Neural cell (in vitro differentiated cells): ENCODE measurements around the gene OR8H3.

Experiments
- EP300 ChIP-seq: fragments of 450-650 bp; conservative IDR thresholded peaks from 2 replicates; pipeline ENCODE4 v1.6.1; 2014; ENCODE audit warnings: antibody characterized with exemption, mild to moderate bottlenecking, moderate library complexity; ENCODE audit not compliant: poor library complexity, severe bottlenecking
- EZH2 ChIP-seq: fragments of 200-600, 300-800 bp; shearing (Covaris generic), sonication (generic); IDR thresholded peaks from 2 replicates; pipeline ENCODE4 v1.6.1; 2014; ENCODE audit warnings: antibody characterized with exemption, low read length, borderline replicate concordance, mild to moderate bottlenecking; ENCODE audit not compliant: insufficient read depth, poor library complexity, severe bottlenecking
- MXI1 ChIP-seq: fragments of 450-650 bp; conservative IDR thresholded peaks from 2 replicates; pipeline ENCODE4 v1.6.1; 2014; ENCODE audit warnings: antibody characterized with exemption, mild to moderate bottlenecking; ENCODE audit not compliant: poor library complexity, severe bottlenecking
- POLR2AphosphoS5 ChIP-seq: IDR thresholded peaks from 2 replicates; pipeline ENCODE4 v1.6.1; 2012
- SMC3 ChIP-seq: fragments of 450-650 bp; conservative IDR thresholded peaks from 2 replicates; pipeline ENCODE4 v1.6.1; 2014; ENCODE audit warnings: antibody characterized with exemption, mild to moderate bottlenecking, moderate library complexity; ENCODE audit not compliant: poor library complexity
- TAF1 ChIP-seq: IDR thresholded peaks from 2 replicates; pipeline ENCODE4 v1.6.1; 2012; ENCODE audit warnings: low read depth
- TF ChIP-seq, protein P1 (sequence below): IDR thresholded peaks from 2 replicates; pipeline ENCODE4 v1.6.1; 2012; ENCODE audit warnings: borderline replicate concordance
- TF ChIP-seq, protein P2 (sequence below): fragments of 450-650 bp; IDR thresholded peaks from 2 replicates; pipeline ENCODE4 v1.5.1; 2014; ENCODE audit warnings: antibody characterized with exemption, mild to moderate bottlenecking, moderate library complexity; ENCODE audit not compliant: poor library complexity, severe bottlenecking

DNA sequence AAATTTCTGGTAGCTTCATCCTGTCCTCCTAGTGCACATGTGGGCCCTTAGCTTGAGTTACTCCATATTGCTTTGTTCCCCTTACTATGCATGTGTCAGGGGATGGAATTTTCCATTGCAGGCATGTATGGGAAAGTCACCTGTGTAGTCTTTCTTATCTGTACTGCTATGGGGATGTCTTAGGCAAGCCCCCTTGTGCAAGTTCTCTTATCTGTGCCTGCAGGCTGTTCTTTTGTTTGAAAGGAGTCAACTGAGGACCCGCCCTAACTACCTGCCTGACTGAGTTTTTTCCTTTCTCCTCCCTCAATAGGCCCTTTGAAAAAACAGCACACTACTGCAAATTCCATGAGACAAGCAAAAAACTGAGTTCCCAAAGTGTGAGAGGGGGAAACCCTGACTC is 29.2 kb downstream of the OR8H3 start:
- TF ChIP-seq, protein P1, sequence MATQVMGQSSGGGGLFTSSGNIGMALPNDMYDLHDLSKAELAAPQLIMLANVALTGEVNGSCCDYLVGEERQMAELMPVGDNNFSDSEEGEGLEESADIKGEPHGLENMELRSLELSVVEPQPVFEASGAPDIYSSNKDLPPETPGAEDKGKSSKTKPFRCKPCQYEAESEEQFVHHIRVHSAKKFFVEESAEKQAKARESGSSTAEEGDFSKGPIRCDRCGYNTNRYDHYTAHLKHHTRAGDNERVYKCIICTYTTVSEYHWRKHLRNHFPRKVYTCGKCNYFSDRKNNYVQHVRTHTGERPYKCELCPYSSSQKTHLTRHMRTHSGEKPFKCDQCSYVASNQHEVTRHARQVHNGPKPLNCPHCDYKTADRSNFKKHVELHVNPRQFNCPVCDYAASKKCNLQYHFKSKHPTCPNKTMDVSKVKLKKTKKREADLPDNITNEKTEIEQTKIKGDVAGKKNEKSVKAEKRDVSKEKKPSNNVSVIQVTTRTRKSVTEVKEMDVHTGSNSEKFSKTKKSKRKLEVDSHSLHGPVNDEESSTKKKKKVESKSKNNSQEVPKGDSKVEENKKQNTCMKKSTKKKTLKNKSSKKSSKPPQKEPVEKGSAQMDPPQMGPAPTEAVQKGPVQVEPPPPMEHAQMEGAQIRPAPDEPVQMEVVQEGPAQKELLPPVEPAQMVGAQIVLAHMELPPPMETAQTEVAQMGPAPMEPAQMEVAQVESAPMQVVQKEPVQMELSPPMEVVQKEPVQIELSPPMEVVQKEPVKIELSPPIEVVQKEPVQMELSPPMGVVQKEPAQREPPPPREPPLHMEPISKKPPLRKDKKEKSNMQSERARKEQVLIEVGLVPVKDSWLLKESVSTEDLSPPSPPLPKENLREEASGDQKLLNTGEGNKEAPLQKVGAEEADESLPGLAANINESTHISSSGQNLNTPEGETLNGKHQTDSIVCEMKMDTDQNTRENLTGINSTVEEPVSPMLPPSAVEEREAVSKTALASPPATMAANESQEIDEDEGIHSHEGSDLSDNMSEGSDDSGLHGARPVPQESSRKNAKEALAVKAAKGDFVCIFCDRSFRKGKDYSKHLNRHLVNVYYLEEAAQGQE, result no peak
- TF ChIP-seq, protein P2, sequence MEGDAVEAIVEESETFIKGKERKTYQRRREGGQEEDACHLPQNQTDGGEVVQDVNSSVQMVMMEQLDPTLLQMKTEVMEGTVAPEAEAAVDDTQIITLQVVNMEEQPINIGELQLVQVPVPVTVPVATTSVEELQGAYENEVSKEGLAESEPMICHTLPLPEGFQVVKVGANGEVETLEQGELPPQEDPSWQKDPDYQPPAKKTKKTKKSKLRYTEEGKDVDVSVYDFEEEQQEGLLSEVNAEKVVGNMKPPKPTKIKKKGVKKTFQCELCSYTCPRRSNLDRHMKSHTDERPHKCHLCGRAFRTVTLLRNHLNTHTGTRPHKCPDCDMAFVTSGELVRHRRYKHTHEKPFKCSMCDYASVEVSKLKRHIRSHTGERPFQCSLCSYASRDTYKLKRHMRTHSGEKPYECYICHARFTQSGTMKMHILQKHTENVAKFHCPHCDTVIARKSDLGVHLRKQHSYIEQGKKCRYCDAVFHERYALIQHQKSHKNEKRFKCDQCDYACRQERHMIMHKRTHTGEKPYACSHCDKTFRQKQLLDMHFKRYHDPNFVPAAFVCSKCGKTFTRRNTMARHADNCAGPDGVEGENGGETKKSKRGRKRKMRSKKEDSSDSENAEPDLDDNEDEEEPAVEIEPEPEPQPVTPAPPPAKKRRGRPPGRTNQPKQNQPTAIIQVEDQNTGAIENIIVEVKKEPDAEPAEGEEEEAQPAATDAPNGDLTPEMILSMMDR, result no peak
- TF ChIP-seq EZH2 (no peak), TAF1 (no peak), MXI1 (no peak), EP300 (no peak), POLR2AphosphoS5 (no peak), SMC3 (no peak)
